SU-DHL-6 (cell line): Measurements from ENCODE around the gene FOS.

Experiments
- H2AFZ ChIP-seq: fragments of 200-600 bp; sonication (generic); 2 replicates; pipeline ENCODE4 v1.6.1; 2014; ENCODE audit warnings: low read depth, mild to moderate bottlenecking, moderate library complexity, mixed read lengths, antibody characterized with exemption, low read length; ENCODE audit not compliant: severe bottlenecking
- H3F3A ChIP-seq: fragments of 200-600 bp; shearing (Covaris generic); 2 replicates; pipeline ENCODE4 v1.6.0; 2016; ENCODE audit warnings: antibody characterized with exemption, mild to moderate bottlenecking; ENCODE audit not compliant: insufficient read depth
- H3K27ac ChIP-seq: fragments of 200-600 bp; sonication (generic); 2 replicates; pipeline ENCODE4 v1.5.1; 2016; ENCODE audit warnings: low read depth, mild to moderate bottlenecking, low read length, moderate library complexity, mixed read lengths
- H3K27me3 ChIP-seq: fragments of 200-600 bp; sonication (generic), shearing (Covaris generic); 2 replicates; pipeline ENCODE4 v1.6.0; 2014; ENCODE audit warnings: mild to moderate bottlenecking, low read length
- H3K36me3 ChIP-seq: fragments of 200-600 bp; sonication (generic); 2 replicates; pipeline ENCODE4 v1.6.1; 2014; ENCODE audit warnings: mild to moderate bottlenecking, low read length, mixed read lengths
- H3K4me2 ChIP-seq: fragments of 300-600, 200-600 bp; shearing (Covaris generic), sonication (generic); 2 replicates; pipeline ENCODE4 v1.6.0; 2014; ENCODE audit warnings: low read length, low read depth, mild to moderate bottlenecking; ENCODE audit not compliant: poor library complexity, severe bottlenecking
- H3K4me3 ChIP-seq: fragments of 200-600 bp; sonication (generic); 2 replicates; pipeline ENCODE4 v1.5.1; 2014; ENCODE audit warnings: antibody characterized with exemption, low read length, mild to moderate bottlenecking, mixed read lengths; ENCODE audit not compliant: insufficient read depth, poor library complexity, severe bottlenecking
- H3K79me2 ChIP-seq: fragments of 200-600 bp; sonication (generic); 2 replicates; pipeline ENCODE4 v1.6.1; 2014; ENCODE audit warnings: mild to moderate bottlenecking, low read length, moderate library complexity; ENCODE audit not compliant: insufficient read depth
- H3K9ac ChIP-seq: fragments of 200-600 bp; sonication (generic); 2 replicates; pipeline ENCODE4 v1.7.0; 2014; ENCODE audit warnings: mild to moderate bottlenecking, low read length
- H3K9me2 ChIP-seq: fragments of 200-600 bp; sonication (generic); replicated peaks from 2 replicates; pipeline ENCODE4 v1.6.1; 2014; ENCODE audit warnings: low read length; ENCODE audit not compliant: insufficient read depth
- H3K9me3 ChIP-seq: fragments of 200-600 bp; sonication (generic); 2 replicates; pipeline ENCODE4 v1.6.1; 2014; ENCODE audit warnings: low read length, mixed read lengths; ENCODE audit not compliant: insufficient read depth
- H4K20me1 ChIP-seq: fragments of 200-600 bp; sonication (generic); 2 replicates; pipeline ENCODE4 v1.6.1; 2014; ENCODE audit warnings: low read depth, mild to moderate bottlenecking, antibody characterized with exemption, low read length, moderate library complexity, mixed read lengths
- CTCF ChIP-seq: fragments of 200-600 bp; sonication (generic); IDR thresholded peaks from one replicate; pipeline ENCODE4 v1.5.1; 2017; ENCODE audit warnings: antibody characterized with exemption, mild to moderate bottlenecking, low read length, moderate library complexity; ENCODE audit not compliant: insufficient read depth, poor library complexity, severe bottlenecking
- EZH2phosphoT487 ChIP-seq: fragments of 200-600 bp; sonication (generic), shearing (Covaris generic); conservative IDR thresholded peaks from 2 replicates; pipeline ENCODE4 v1.6.1; 2018; ENCODE audit warnings: mild to moderate bottlenecking, antibody characterized with exemption, low read length, moderate library complexity, mixed read lengths

FOS gene

GRCh38 chr14:75271514-75271913 lies 7.1 kb upstream of the FOS start:
- no peak overlapping the region for H3K27ac ChIP-seq
- H3K79me2 ChIP-seq: no peaks in the 10 kb centered on the region
- H3K9me3 ChIP-seq: no peaks in the 10 kb centered on the region
- H2AFZ ChIP-seq: no peak overlapping the region
- H3K27me3 ChIP-seq: no peaks in the 10 kb centered on the region
- no peaks in the 10 kb centered on the region for H3F3A ChIP-seq
- H4K20me1 ChIP-seq: no peaks in the 10 kb centered on the region
- no peaks in the 10 kb centered on the region for H3K36me3 ChIP-seq
- TF ChIP-seq CTCF: no peak
- no peak for TF ChIP-seq EZH2phosphoT487
- no peak overlapping the region for H3K4me3 ChIP-seq
- H3K4me2 ChIP-seq: no peak overlapping the region
- no peaks in the 10 kb centered on the region for H3K9me2 ChIP-seq
- no peak overlapping the region for H3K9ac ChIP-seq

GRCh38 chr14:75273272-75274049 lies 5.2 kb upstream of the FOS start:
- Histone ChIP-seq H3K9me3 (no peaks in the 10 kb centered on the region), H3K79me2 (no peaks in the 10 kb centered on the region), H2AFZ (no peak overlapping the region), H3K4me2 (no peak overlapping the region), H3F3A (no peaks in the 10 kb centered on the region), H3K4me3 (no peak overlapping the region), H3K27me3 (no peaks in the 10 kb centered on the region), H3K36me3 (no peaks in the 10 kb centered on the region), H3K9me2 (no peaks in the 10 kb centered on the region), H4K20me1 (no peaks in the 10 kb centered on the region), H3K9ac (no peak overlapping the region), H3K27ac (no peak overlapping the region)
- TF ChIP-seq EZH2phosphoT487: no peak
- TF ChIP-seq CTCF: no peak

- H3K79me2 ChIP-seq: no peaks in the 10 kb centered on the region
- no peaks in the 10 kb centered on the region for H3K36me3 ChIP-seq
- H3K9me2 ChIP-seq: no peaks in the 10 kb centered on the region
- H3K4me3 ChIP-seq: no peak overlapping the region
- H3K4me2 ChIP-seq: no peak overlapping the region
- no peak overlapping the region for H3K27ac ChIP-seq
- H3K27me3 ChIP-seq: no peaks in the 10 kb centered on the region
- H4K20me1 ChIP-seq: no peaks in the 10 kb centered on the region
- TF ChIP-seq EZH2phosphoT487: no peak
- no peak for TF ChIP-seq CTCF
- H3K9ac ChIP-seq: no peak overlapping the region
- no peak overlapping the region for H2AFZ ChIP-seq
- H3F3A ChIP-seq: no peaks in the 10 kb centered on the region
- H3K9me3 ChIP-seq: no peaks in the 10 kb centered on the region
Measured at GRCh38 chr14:75274050-75274898, 4.4 kb upstream of the FOS start.
